NCI-H1930 (cell line): ENCODE results near the gene TUBA8.
"Not testable (repeated sequence)": the region's sequence is repeated elsewhere in the genome, so short reads cannot be mapped to it uniquely, and the experiment has no call there.

ENCODE experiments used
- DNase-seq, 2 experiments: peaks; one replicate each; lab custom pipeline; 2025; lab: John Stamatoyannopoulos, UW

Gene TUBA8

GRCh38 chr22:18077639-18078328 is 32.8 kb upstream of the TUBA8 start, which contains the start of gene PEX26:
TSS of gene PEX26 (plus strand) at chr22:18077990. CDS start at chr22:18078377, 387 bp downstream.
- DNase-seq: peak; percentile 80 to 89

- DNase-seq: no peak
These were observed 32.1 kb upstream of the TUBA8 start for GRCh38 chr22:18078329-18079041.

GRCh38 chr22:18079706-18080233 is 30.8 kb upstream of the TUBA8 start:
- DNase-seq: no peak

- DNase-seq: no peak
These were observed 29.2 kb upstream of the TUBA8 start for GRCh38 chr22:18081416-18081815.

GRCh38 chr22:18082467-18082866 is 28.1 kb upstream of the TUBA8 start:
- no peak for DNase-seq

GRCh38 chr22:18083406-18083805 is 27.2 kb upstream of the TUBA8 start:
- no peak for DNase-seq

GRCh38 chr22:18085188-18085587 is 25.4 kb upstream of the TUBA8 start:
- no peak for DNase-seq

GRCh38 chr22:18087350-18087855 is 23.2 kb upstream of the TUBA8 start:
- DNase-seq: no peak

- DNase-seq: no peak
These were observed 21.6 kb upstream of the TUBA8 start for GRCh38 chr22:18088825-18089568.

GRCh38 chr22:18090286-18090685 is 20.3 kb upstream of the TUBA8 start:
- DNase-seq: no peak

GRCh38 chr22:18091478-18091877 is 19.1 kb upstream of the TUBA8 start:
- DNase-seq: no peak

- DNase-seq: no peak
These were observed 18.6 kb upstream of the TUBA8 start for GRCh38 chr22:18091916-18092526.

GRCh38 chr22:18093661-18094060 is 16.9 kb upstream of the TUBA8 start:
- DNase-seq: no peak

GRCh38 chr22:18095101-18095805 is 15.4 kb upstream of the TUBA8 start:
- DNase-seq: no peak

- no peak for DNase-seq
These were observed 13.8 kb upstream of the TUBA8 start for GRCh38 chr22:18096823-18097222.

GRCh38 chr22:18100781-18101180 is 9.8 kb upstream of the TUBA8 start:
- no peak for DNase-seq

- DNase-seq: no peak
These were observed 9.1 kb upstream of the TUBA8 start for GRCh38 chr22:18101536-18101935.

GRCh38 chr22:18103527-18104269 is 6.9 kb upstream of the TUBA8 start:
- DNase-seq: no peak

GRCh38 chr22:18104566-18104965 is 6.0 kb upstream of the TUBA8 start:
- DNase-seq: no peak

- DNase-seq: not testable (repeated sequence)
These were observed 4.6 kb upstream of the TUBA8 start for GRCh38 chr22:18105981-18106380.
